ENCODE measurements around the gene CHST2. TPM values are rescaled to one million over a fixed set of nuclear protein-coding genes. Genes with fewer than 3 reads are reported as not detected.

Gene CHST2
- polyA plus RNA-seq, 1 donor (not counting 4 experiments of a cell fraction or from before 2014, with no cell fraction given), result 1.6 TPM

DNA sequence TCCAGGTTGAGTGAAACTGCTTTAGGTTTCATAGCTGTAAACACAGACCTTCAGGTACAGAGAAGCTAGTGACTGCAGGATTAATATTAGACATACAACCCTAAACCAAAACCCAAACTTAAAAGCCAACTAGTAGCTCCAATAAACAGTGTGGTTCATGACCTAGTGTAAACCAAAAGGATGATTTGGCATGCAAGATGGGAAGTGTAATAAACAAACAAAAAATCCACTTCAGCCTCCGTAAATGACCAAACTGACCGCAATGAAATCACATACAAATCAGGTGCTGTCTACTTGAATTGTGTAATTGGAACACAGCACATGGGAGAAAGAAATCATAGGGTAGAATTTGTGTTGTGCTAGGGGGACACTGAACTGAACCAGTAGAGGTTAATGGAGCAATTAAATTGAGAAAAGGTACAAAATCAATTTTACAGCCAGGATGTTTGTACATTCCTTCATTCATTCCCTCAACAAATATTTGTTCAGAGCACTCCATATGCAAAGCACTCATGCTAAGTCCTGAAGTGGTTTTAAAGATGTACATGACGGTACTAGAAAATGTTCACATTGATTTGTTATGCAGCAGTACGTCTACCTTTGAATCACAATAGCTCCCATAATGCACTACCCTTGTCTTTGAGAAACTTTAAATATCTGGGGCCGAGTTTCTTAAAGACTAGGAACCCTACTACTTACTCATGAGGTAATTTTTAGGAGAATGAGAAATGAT lies 21.4 kb upstream of the CHST2 start:
- no peaks in the 10 kb centered on the region for H3K9me1 ChIP-seq (ENCODE audit: control insufficient read depth, extremely low read depth, insufficient read depth, low read length)
- DNase-seq (ENCODE audit: low read depth, low spot score) (no peak), FAIRE-seq (no peak)
- no peaks in the 10 kb centered on the region for H3K9me3 ChIP-seq (ENCODE audit: control insufficient read depth, low read depth, low read length)
- no peak overlapping the region for H2AFZ ChIP-seq (ENCODE audit: control insufficient read depth, low read length)
- no peak for TF ChIP-seq EZH2 (IDR thresholded peaks at IDR 0.05; ENCODE audit: low read length)
- TF ChIP-seq, protein P1, sequence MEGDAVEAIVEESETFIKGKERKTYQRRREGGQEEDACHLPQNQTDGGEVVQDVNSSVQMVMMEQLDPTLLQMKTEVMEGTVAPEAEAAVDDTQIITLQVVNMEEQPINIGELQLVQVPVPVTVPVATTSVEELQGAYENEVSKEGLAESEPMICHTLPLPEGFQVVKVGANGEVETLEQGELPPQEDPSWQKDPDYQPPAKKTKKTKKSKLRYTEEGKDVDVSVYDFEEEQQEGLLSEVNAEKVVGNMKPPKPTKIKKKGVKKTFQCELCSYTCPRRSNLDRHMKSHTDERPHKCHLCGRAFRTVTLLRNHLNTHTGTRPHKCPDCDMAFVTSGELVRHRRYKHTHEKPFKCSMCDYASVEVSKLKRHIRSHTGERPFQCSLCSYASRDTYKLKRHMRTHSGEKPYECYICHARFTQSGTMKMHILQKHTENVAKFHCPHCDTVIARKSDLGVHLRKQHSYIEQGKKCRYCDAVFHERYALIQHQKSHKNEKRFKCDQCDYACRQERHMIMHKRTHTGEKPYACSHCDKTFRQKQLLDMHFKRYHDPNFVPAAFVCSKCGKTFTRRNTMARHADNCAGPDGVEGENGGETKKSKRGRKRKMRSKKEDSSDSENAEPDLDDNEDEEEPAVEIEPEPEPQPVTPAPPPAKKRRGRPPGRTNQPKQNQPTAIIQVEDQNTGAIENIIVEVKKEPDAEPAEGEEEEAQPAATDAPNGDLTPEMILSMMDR (optimal IDR thresholded peaks at IDR 0.05 in 1 of 3, IDR thresholded peaks at IDR 0.05 in 1 of 3, conservative IDR thresholded peaks at IDR 0.05 in 1 of 3; ENCODE audit: extremely low read depth in 1 of 3, insufficient read depth in 2 of 3, low read length in 3 of 3), result no peak
- dilution Hi-C loops (cut with MboI; ENCODE audit: extremely low pct_ligation_motif_present, low sequenced_read_pairs), result no loop called here
- peaks cover 7% of the 10 kb centered on the region for H3K27me3 ChIP-seq (ENCODE audit: control insufficient read depth, extremely low read depth, insufficient read depth, low read length)
- H3K4me2 ChIP-seq (ENCODE audit: control insufficient read depth, extremely low read depth, insufficient read depth, low read depth, low read length), result no peak overlapping the region
- no peak overlapping the region for H3K27ac ChIP-seq (ENCODE audit: control insufficient read depth, insufficient read depth, low read length)
- no peaks in the 10 kb centered on the region for H4K20me1 ChIP-seq (ENCODE audit: control insufficient read depth, extremely low read depth, insufficient read depth, low read length)
- no peaks in the 10 kb centered on the region for H3K4me1 ChIP-seq (ENCODE audit: control insufficient read depth, extremely low read depth, insufficient read depth, low read length)
- H3K4me3 ChIP-seq (ENCODE audit: control insufficient read depth in 2 of 3, extremely low read depth in 1 of 3, insufficient read depth in 2 of 3, low read depth in 1 of 3, low read length in 3 of 3), result no peak overlapping the region
- H3K9ac ChIP-seq (ENCODE audit: control insufficient read depth, extremely low read depth, insufficient read depth, low read length), result no peak overlapping the region
- H3K79me2 ChIP-seq (ENCODE audit: control insufficient read depth, insufficient read depth, low read length), result no peaks in the 10 kb centered on the region
- H3K36me3 ChIP-seq (ENCODE audit: control insufficient read depth in 2 of 2, extremely low read depth in 1 of 2, insufficient read depth in 2 of 2, low read length in 2 of 2), result no peaks in the 10 kb centered on the region

DNA sequence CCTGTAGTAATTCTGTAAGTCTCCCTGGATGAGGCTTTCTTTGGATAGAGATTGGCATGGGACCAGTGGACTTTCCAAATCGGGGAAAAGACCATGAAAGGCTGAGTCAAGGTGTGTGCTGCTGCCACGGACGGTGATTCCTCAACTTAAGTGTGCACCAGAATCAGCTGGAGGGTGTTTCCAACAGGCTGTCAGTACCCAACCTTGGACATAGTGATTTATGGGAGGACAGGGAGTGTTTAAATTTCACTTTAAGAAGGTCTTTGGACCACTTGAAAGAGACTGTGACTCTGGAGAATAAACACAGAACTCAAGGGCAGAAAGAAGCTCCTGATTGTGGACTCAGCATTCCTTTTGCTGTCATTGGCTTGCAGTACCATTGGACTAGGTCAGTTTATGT lies 20.4 kb upstream of the CHST2 start:
- dilution Hi-C loops (cut with MboI; ENCODE audit: extremely low pct_ligation_motif_present, low sequenced_read_pairs), result no loop called here

More for the DNA sequence above, 20.4 kb upstream of the CHST2 start:
- no peaks in the 10 kb centered on the region for H3K36me3 ChIP-seq (ENCODE audit: control insufficient read depth in 2 of 2, extremely low read depth in 1 of 2, insufficient read depth in 2 of 2, low read length in 2 of 2)
- no peak overlapping the region for H2AFZ ChIP-seq (ENCODE audit: control insufficient read depth, low read length)
- TF ChIP-seq, protein P1 (optimal IDR thresholded peaks at IDR 0.05 in 1 of 3, IDR thresholded peaks at IDR 0.05 in 1 of 3, conservative IDR thresholded peaks at IDR 0.05 in 1 of 3; ENCODE audit: extremely low read depth in 1 of 3, insufficient read depth in 2 of 3, low read length in 3 of 3), result no peak
- TF ChIP-seq EZH2 (IDR thresholded peaks at IDR 0.05; ENCODE audit: low read length), result no peak
- H3K4me1 ChIP-seq (ENCODE audit: control insufficient read depth, extremely low read depth, insufficient read depth, low read length), result no peaks in the 10 kb centered on the region
- H3K4me2 ChIP-seq (ENCODE audit: control insufficient read depth, extremely low read depth, insufficient read depth, low read depth, low read length), result no peak overlapping the region
- H3K4me3 ChIP-seq (ENCODE audit: control insufficient read depth in 2 of 3, extremely low read depth in 1 of 3, insufficient read depth in 2 of 3, low read depth in 1 of 3, low read length in 3 of 3), result no peak overlapping the region
- peaks cover 7% of the 10 kb centered on the region for H3K27me3 ChIP-seq (ENCODE audit: control insufficient read depth, extremely low read depth, insufficient read depth, low read length)
- DNase-seq (ENCODE audit: low read depth, low spot score), result no peak
- no peaks in the 10 kb centered on the region for H4K20me1 ChIP-seq (ENCODE audit: control insufficient read depth, extremely low read depth, insufficient read depth, low read length)
- no peak for FAIRE-seq
- no peak overlapping the region for H3K27ac ChIP-seq (ENCODE audit: control insufficient read depth, insufficient read depth, low read length)
- H3K9me1 ChIP-seq (ENCODE audit: control insufficient read depth, extremely low read depth, insufficient read depth, low read length), result no peaks in the 10 kb centered on the region
- no peak overlapping the region for H3K9ac ChIP-seq (ENCODE audit: control insufficient read depth, extremely low read depth, insufficient read depth, low read length)
- H3K79me2 ChIP-seq (ENCODE audit: control insufficient read depth, insufficient read depth, low read length), result no peaks in the 10 kb centered on the region
- H3K9me3 ChIP-seq (ENCODE audit: control insufficient read depth, low read depth, low read length), result no peaks in the 10 kb centered on the region
